Smooth muscle cell (in vitro differentiated cells): ENCODE results near the gene LDLRAD3. TPM values are rescaled to one million over a fixed set of nuclear protein-coding genes. Genes with fewer than 3 reads are reported as not detected.

Experiments
- DNase-seq: peaks from one replicate; lab custom pipeline; 2025; ENCODE audit not compliant: unreplicated experiment; lab: John Stamatoyannopoulos, UW
- H2AFZ ChIP-seq: fragments of 200-600 bp; sonication (generic); 2 replicates; pipeline ENCODE4 v1.6.0; 2016; ENCODE audit warnings: antibody characterized with exemption, low read depth, mild to moderate bottlenecking
- H3F3A ChIP-seq: fragments of 200-600 bp; sonication (generic); 2 replicates; pipeline ENCODE4 v1.6.0; 2017; ENCODE audit warnings: antibody characterized with exemption, low read depth
- H3K27ac ChIP-seq: fragments of 200-600 bp; sonication (generic); 2 replicates; pipeline ENCODE4 v1.5.1; 2016; ENCODE audit warnings: low read depth, mild to moderate bottlenecking
- H3K27me3 ChIP-seq: fragments of 200-600 bp; sonication (generic); 2 replicates; pipeline ENCODE4 v1.6.1; 2016; ENCODE audit warnings: low read depth, mild to moderate bottlenecking
- H3K36me3 ChIP-seq: fragments of 200-600 bp; sonication (generic); 2 replicates; pipeline ENCODE4 v1.5.1; 2016; ENCODE audit warnings: low read depth
- H3K4me1 ChIP-seq: fragments of 200-600 bp; sonication (generic); 2 replicates; pipeline ENCODE4 v1.5.1; 2016; ENCODE audit warnings: low read depth
- H3K4me2 ChIP-seq: fragments of 200-600 bp; sonication (generic); 2 replicates; pipeline ENCODE4 v1.6.0; 2016; ENCODE audit warnings: mild to moderate bottlenecking
- H3K4me3 ChIP-seq: fragments of 200-600 bp; sonication (generic); 2 replicates; pipeline ENCODE4 v1.5.1; 2016; ENCODE audit warnings: mild to moderate bottlenecking
- H3K79me2 ChIP-seq: fragments of 200-600 bp; sonication (generic); 2 replicates; pipeline ENCODE4 v1.6.0; 2016; ENCODE audit warnings: low read depth, mild to moderate bottlenecking
- H3K9ac ChIP-seq: fragments of 200-600 bp; sonication (generic); 2 replicates; pipeline ENCODE4 v1.6.0; 2016; ENCODE audit warnings: low read depth
- H3K9me3 ChIP-seq: fragments of 200-600 bp; sonication (generic); replicated peaks from 2 replicates; pipeline ENCODE4 v1.5.1; 2016; ENCODE audit warnings: low read depth
- H4K20me1 ChIP-seq: fragments of 200-600 bp; sonication (generic); 2 replicates; pipeline ENCODE4 v1.6.0; 2016; ENCODE audit warnings: low read depth
- CTCF ChIP-seq: fragments of 200-600 bp; sonication (generic); IDR thresholded peaks from 2 replicates; pipeline ENCODE4 v1.5.1; 2017; ENCODE audit warnings: borderline replicate concordance, mild to moderate bottlenecking, antibody characterized with exemption; ENCODE audit not compliant: insufficient read depth, poor library complexity, severe bottlenecking
- WGBS: methylation state at CpG from one replicate; pipeline ENCODE4 v1.1.7; 2016; ENCODE audit warnings: low lambda C conversion rate; 5-methylcytosine and 5-hydroxymethylcytosine counted together
- polyA plus RNA-seq: library from polyadenylated mRNA; unstranded; fragments of >200 nt; fragmentation: Nextera tagmentation; extraction: Ambion mirVana; gene quantifications from 2 replicates; pipeline ENCODE4 v1.2.1, GENCODE V29; 2016
- total RNA-seq: library from RNA; depleted of rRNA; stranded (reverse); fragments of >200 nt; gene quantifications from 2 replicates; pipeline ENCODE4 v1.2.3, GENCODE V29; 2014

Gene LDLRAD3
- total and polyA plus RNA-seq, 2 experiments from 2014 or later, result 6.1 to 10.0 TPM

GRCh38 chr11:36118084-36118483 is 174.2 kb downstream of the LDLRAD3 start:
- 93% methylated on average over 2 of the region's 2 CpGs for WGBS
- H3K9ac ChIP-seq, result no peak overlapping the region
- no peaks in the 10 kb centered on the region for H3K36me3 ChIP-seq
- no peaks in the 10 kb centered on the region for H4K20me1 ChIP-seq
- H3K27me3 ChIP-seq, result no peaks in the 10 kb centered on the region
- H3K4me2 ChIP-seq, result no peak overlapping the region
- no peak for TF ChIP-seq CTCF
- H3K4me3 ChIP-seq, result no peak overlapping the region
- H3K27ac ChIP-seq, result no peak overlapping the region
- no peaks in the 10 kb centered on the region for H3F3A ChIP-seq
- H3K79me2 ChIP-seq, result no peaks in the 10 kb centered on the region
- no peak for DNase-seq
- H2AFZ ChIP-seq, result no peak overlapping the region
- H3K4me1 ChIP-seq, result no peaks in the 10 kb centered on the region
- peaks cover 2% of the 10 kb centered on the region for H3K9me3 ChIP-seq

- peaks cover 2% of the 10 kb centered on the region for H3K9me3 ChIP-seq
- no peak overlapping the region for H3K4me2 ChIP-seq
- no peaks in the 10 kb centered on the region for H3F3A ChIP-seq
- no peaks in the 10 kb centered on the region for H3K79me2 ChIP-seq
- H3K4me1 ChIP-seq, result no peaks in the 10 kb centered on the region
- H3K4me3 ChIP-seq, result no peak overlapping the region
- no peak for DNase-seq
- no peaks in the 10 kb centered on the region for H3K27me3 ChIP-seq
- TF ChIP-seq CTCF, result no peak
- no peaks in the 10 kb centered on the region for H3K36me3 ChIP-seq
- no peak overlapping the region for H3K27ac ChIP-seq
- no peaks in the 10 kb centered on the region for H4K20me1 ChIP-seq
- H3K9ac ChIP-seq, result no peak overlapping the region
- no peak overlapping the region for H2AFZ ChIP-seq
Measured at GRCh38 chr11:36119300-36119699, 175.4 kb downstream of the LDLRAD3 start.

- H3K79me2 ChIP-seq, result no peaks in the 10 kb centered on the region
Measured at GRCh38 chr11:36121054-36121453, 177.2 kb downstream of the LDLRAD3 start.

More at GRCh38 chr11:36121054-36121453, 177.2 kb downstream of the LDLRAD3 start:
- H3K27me3 ChIP-seq, result no peaks in the 10 kb centered on the region
- H3F3A ChIP-seq, result no peaks in the 10 kb centered on the region
- H3K9ac ChIP-seq, result no peak overlapping the region
- no peak overlapping the region for H3K4me3 ChIP-seq
- no peak overlapping the region for H3K27ac ChIP-seq
- no peak for TF ChIP-seq CTCF
- 86% methylated on average over 6 of the region's 6 CpGs for WGBS
- no peaks in the 10 kb centered on the region for H3K36me3 ChIP-seq
- H3K4me1 ChIP-seq, result peaks cover 4% of the 10 kb centered on the region
- no peaks in the 10 kb centered on the region for H3K9me3 ChIP-seq
- no peak for DNase-seq
- no peak overlapping the region for H3K4me2 ChIP-seq
- H4K20me1 ChIP-seq, result no peaks in the 10 kb centered on the region
- H2AFZ ChIP-seq, result no peak overlapping the region
